HCT116 (cell line): Measurements from ENCODE around the gene EYA3. TPM values are rescaled to one million over a fixed set of nuclear protein-coding genes. Genes with fewer than 3 reads are reported as not detected.

Experiments
- ATAC-seq: fragments of 200-7000 bp; cut with Tn5 transposase; 2 replicates; pipeline ENCODE4 v1.9.1; 2020; ENCODE audit warnings: mild to moderate bottlenecking, moderate library complexity
- BruUV-seq: library from RNA; stranded (reverse); fragments of 400-500 nt; replicated peaks from 2 replicates; lab custom pipeline; 2021; lab: Mats Ljungman, UMichigan
- CTCF ChIA-PET: fragments of 300-600 bp; sonication (Branson Sonifier 250); formaldehyde crosslinking; loops from one replicate; lab custom pipeline; 2021; ENCODE audit warnings: antibody characterized with exemption; lab: Charles Lee
- POLR2A ChIA-PET: fragments of 300-600, 350-600 bp; sonication (Branson Sonifier 250); formaldehyde crosslinking; loops from one replicate; lab custom pipeline; 2021; ENCODE audit warnings: antibody characterized with exemption; lab: Charles Lee
- RAD21 ChIA-PET, 2 experiments: fragments of 300-600 bp; sonication (Branson Sonifier 250); formaldehyde crosslinking; loops; one replicate each; lab custom pipeline; 2023; ENCODE audit warnings: low total read pairs in 2 of 2; ENCODE audit not compliant: uncharacterized antibody in 2 of 2, unreplicated experiment in 2 of 2, low non-redundant PET in 1 of 2; lab: Charles Lee
- DNase-seq: peaks from one replicate; pipeline ENCODE4 v3.0.0-alpha.2; 2010; ENCODE audit warnings: low read depth, low spot score
- H2AFZ ChIP-seq: fragments of 200-600 bp; shearing (Covaris generic), sonication (generic); 2 replicates; pipeline ENCODE4 v1.6.1; 2017; ENCODE audit warnings: low read depth, mixed run types, mixed read lengths, antibody characterized with exemption, low read length; ENCODE audit not compliant: poor library complexity, severe bottlenecking
- H3K27ac ChIP-seq: 2 replicates; pipeline ENCODE4 v1.5.1; 2012; ENCODE audit warnings: low read depth, low read length
- H3K27me3 ChIP-seq: fragments of 200-600 bp; sonication (generic); 2 replicates; pipeline ENCODE4 v1.6.1; 2016; ENCODE audit warnings: mixed run types, low read length, mixed read lengths; ENCODE audit not compliant: insufficient read depth
- H3K36me3 ChIP-seq, 2 experiments: fragments of 200-500 bp in 1 of 2; fragments of 200-600 bp in 1 of 2; sonication (Bioruptor generic) in 1 of 2; sonication (generic) in 1 of 2; 2 replicates each; pipeline versions ENCODE4 v1.5.1 to v1.6.1; 2014 to 2016; ENCODE audit warnings: low read length in 2 of 2, inconsistent platforms in 1 of 2, mixed read lengths in 1 of 2, mixed run types in 1 of 2; ENCODE audit not compliant: insufficient read depth in 2 of 2, control insufficient read depth in 1 of 2
- H3K4me1 ChIP-seq, 2 experiments: fragments of 200-600 bp in 1 of 2; sonication (generic) in 1 of 2; 2 replicates each; pipeline versions ENCODE4 v1.5.1 to v1.6.1; 2012 to 2017; ENCODE audit warnings: low read length in 2 of 2, inconsistent platforms in 1 of 2, mild to moderate bottlenecking in 1 of 2, mixed read lengths in 1 of 2, mixed run types in 1 of 2, moderate library complexity in 1 of 2; ENCODE audit not compliant: insufficient read depth in 2 of 2, control insufficient read depth in 1 of 2
- H3K4me2 ChIP-seq: fragments of 200-600 bp; sonication (generic); 2 replicates; pipeline ENCODE4 v1.6.1; 2017; ENCODE audit warnings: mixed run types, low read length, mixed read lengths
- H3K4me3 ChIP-seq, 2 experiments: fragments of 200-600 bp in 1 of 2; sonication (generic) in 1 of 2; replicated peaks in 1 of 2; 2 replicates each; pipeline ENCODE4 v1.5.1; 2011 to 2016; ENCODE audit warnings: low read length in 2 of 2, control low read depth in 1 of 2, low read depth in 1 of 2, mild to moderate bottlenecking in 1 of 2, mixed read lengths in 1 of 2, mixed run types in 1 of 2
- H3K79me2 ChIP-seq: fragments of 200-600 bp; sonication (generic); 2 replicates; pipeline ENCODE4 v1.6.1; 2017; ENCODE audit warnings: mild to moderate bottlenecking, mixed run types, low read length, moderate library complexity, mixed read lengths; ENCODE audit not compliant: insufficient read depth
- H3K9ac ChIP-seq: fragments of 200-600 bp; sonication (generic); 2 replicates; pipeline ENCODE4 v1.6.1; 2016; ENCODE audit warnings: low read length, mixed read lengths
- H3K9me2 ChIP-seq: fragments of 200-600 bp; sonication (generic), shearing (Covaris generic); 2 replicates; pipeline ENCODE4 v1.6.1; 2017; ENCODE audit warnings: mixed run types, mild to moderate bottlenecking, moderate library complexity; ENCODE audit not compliant: insufficient read depth
- H3K9me3 ChIP-seq, 2 experiments: fragments of 200-500 bp in 1 of 2; fragments of 200-600 bp in 1 of 2; sonication (Bioruptor generic) in 1 of 2; sonication (generic) in 1 of 2; 2 replicates each; pipeline ENCODE4 v1.6.1; 2014 to 2017; ENCODE audit warnings: low read length in 2 of 2, mixed read lengths in 2 of 2, inconsistent platforms in 1 of 2, low read depth in 1 of 2, mild to moderate bottlenecking in 1 of 2, mixed run types in 1 of 2, moderate library complexity in 1 of 2; ENCODE audit not compliant: control insufficient read depth in 1 of 2, insufficient read depth in 1 of 2
- H4K20me1 ChIP-seq: fragments of 200-600 bp; sonication (generic), shearing (Covaris generic); 2 replicates; pipeline ENCODE4 v1.6.1; 2017; ENCODE audit warnings: mixed run types, mild to moderate bottlenecking, moderate library complexity; ENCODE audit not compliant: insufficient read depth
- ATF3 ChIP-seq: IDR thresholded peaks from 2 replicates; pipeline ENCODE4 v1.6.1; 2012
- CBX3 ChIP-seq: IDR thresholded peaks from 2 replicates; pipeline ENCODE4 v1.6.1; 2012; ENCODE audit warnings: low read depth
- CEBPB ChIP-seq: IDR thresholded peaks from 2 replicates; pipeline ENCODE4 v1.6.1; 2012; ENCODE audit warnings: low read depth
- EGR1 ChIP-seq: IDR thresholded peaks from 2 replicates; pipeline ENCODE4 v1.6.1; 2012; ENCODE audit warnings: low read depth
- ELF1 ChIP-seq: IDR thresholded peaks from 2 replicates; pipeline ENCODE4 v1.6.1; 2012; ENCODE audit warnings: low read depth, borderline replicate concordance
- EZH2 ChIP-seq: fragments of 200-600 bp; sonication (generic); IDR thresholded peaks from 2 replicates; pipeline ENCODE4 v1.6.1; 2017; ENCODE audit warnings: antibody characterized with exemption, mixed run types
- FOSL1 ChIP-seq: IDR thresholded peaks from 2 replicates; pipeline ENCODE4 v1.6.1; 2012; ENCODE audit warnings: low read depth
- POLR2A ChIP-seq: IDR thresholded peaks from 2 replicates; pipeline ENCODE4 v1.7.0; 2011; ENCODE audit warnings: borderline replicate concordance; ENCODE audit not compliant: insufficient read depth, insufficient read length; ENCODE audit errors: extremely low read depth
- POLR2AphosphoS5 ChIP-seq: IDR thresholded peaks from 2 replicates; pipeline ENCODE4 v1.6.1; 2011; ENCODE audit warnings: mild to moderate bottlenecking, low read depth, low read length, moderate library complexity
- RAD21 ChIP-seq: IDR thresholded peaks from 2 replicates; pipeline ENCODE4 v1.6.1; 2012; ENCODE audit warnings: low read depth, mild to moderate bottlenecking
- SP1 ChIP-seq: IDR thresholded peaks from 2 replicates; pipeline ENCODE4 v1.6.1; 2012; ENCODE audit warnings: low read depth
- ZFX ChIP-seq: fragments of 450-650 bp; IDR thresholded peaks from 2 replicates; pipeline ENCODE4 v1.6.1; 2017
- ZNF274 ChIP-seq: fragments of 200-500 bp; sonication (Bioruptor generic); IDR thresholded peaks from 2 replicates; pipeline ENCODE4 v1.6.1; 2014; ENCODE audit warnings: mild to moderate bottlenecking, low read depth, low read length, inconsistent platforms
- intact Hi-C: fragments of 100-400 bp; cut with micrococcal nuclease; formaldehyde crosslinking; loops from 2 replicates; pipeline ENCODE4 v1.10.0; 2022
- total RNA-seq: library from RNA; stranded (reverse); gene quantifications from one replicate; pipeline ENCODE4 v1.2.1, GENCODE V29; 2021; ENCODE audit not compliant: unreplicated experiment
- TF ChIP-seq, protein P1 (sequence below): IDR thresholded peaks from 2 replicates; pipeline ENCODE4 v1.6.1; 2012; ENCODE audit warnings: low read depth
- TF ChIP-seq, protein P2 (sequence below): IDR thresholded peaks from 2 replicates; pipeline ENCODE4 v1.6.1; 2011; ENCODE audit warnings: mild to moderate bottlenecking, low read length, moderate library complexity; ENCODE audit not compliant: insufficient replicate concordance; ENCODE audit errors: extremely low read depth

The EYA3 gene
- total RNA-seq, 1 experiment from 2014 or later: 25.9 TPM

- Histone ChIP-seq H3K4me3 (no peak overlapping the region), H3K4me2 (no peak overlapping the region), H3K27me3 (no peaks in the 10 kb centered on the region), H3K36me3 (peaks cover 24 to 28% of the 10 kb centered on the region in 2 experiments; a peak in 3 of 4 replicates), H3K79me2 (no peaks in the 10 kb centered on the region), H3K9me2 (no peaks in the 10 kb centered on the region), H2AFZ (no peak overlapping the region), H3K9me3 (no peaks in the 10 kb centered on the region), H4K20me1 (no peaks in the 10 kb centered on the region), H3K4me1 (no peaks in the 10 kb centered on the region), H3K9ac (no peak overlapping the region), H3K27ac (no peak overlapping the region)
- no TSS peak for BruUV-seq
- TF ChIP-seq POLR2A: no peak
- TF ChIP-seq FOSL1: no peak
- TF ChIP-seq ZNF274: no peak
- no peak for TF ChIP-seq CEBPB
- TF ChIP-seq CBX3: no peak
- TF ChIP-seq SP1: no peak
- TF ChIP-seq ZFX: no peak
- no peak for TF ChIP-seq ATF3
- no peak for TF ChIP-seq EGR1
- ChIA-PET RAD21 (no interaction called here), CTCF (no interaction called here), POLR2A (no interaction called here)
- no peak for ATAC-seq
- intact Hi-C loops: no loop called here
- no peak for DNase-seq
These were observed 97.4 kb downstream of the EYA3 start for GRCh38 chr1:27990920-27991537.

DNA sequence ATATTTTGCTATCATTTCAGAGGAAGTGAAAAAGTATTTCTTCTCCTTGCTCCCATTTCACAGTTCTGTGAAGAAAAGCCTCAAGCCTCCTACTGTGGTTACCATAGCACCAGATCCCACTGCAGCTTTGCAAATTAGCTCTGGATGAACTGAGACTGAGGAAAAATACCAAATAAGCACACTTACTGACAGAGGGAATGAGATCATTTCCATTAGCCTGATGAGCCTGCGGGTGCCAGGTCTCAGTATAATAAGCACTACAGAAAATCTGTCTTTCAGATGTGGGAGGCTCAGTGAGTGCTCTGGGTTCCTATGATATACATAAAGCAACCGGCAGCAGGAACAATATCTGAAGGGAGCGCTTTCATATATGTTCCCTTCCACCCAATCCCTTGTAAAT lies 107.3 kb downstream of the EYA3 start:
- CTCF ChIA-PET: interaction anchor here (0.5 to 1.9 kb wide), 2 partner anchors 42 to 102 kb away, joined by 4 to 9 read pairs; no protein-coding TSS in a partner anchor
- intact Hi-C loops: no loop called here
- TF ChIP-seq EZH2 (no peak), ZFX (no peak), ATF3 (no peak), ELF1 (no peak), CBX3 (no peak), RAD21 (no peak), FOSL1 (no peak), POLR2AphosphoS5 (no peak), CEBPB (no peak)
- TF ChIP-seq, protein P1, sequence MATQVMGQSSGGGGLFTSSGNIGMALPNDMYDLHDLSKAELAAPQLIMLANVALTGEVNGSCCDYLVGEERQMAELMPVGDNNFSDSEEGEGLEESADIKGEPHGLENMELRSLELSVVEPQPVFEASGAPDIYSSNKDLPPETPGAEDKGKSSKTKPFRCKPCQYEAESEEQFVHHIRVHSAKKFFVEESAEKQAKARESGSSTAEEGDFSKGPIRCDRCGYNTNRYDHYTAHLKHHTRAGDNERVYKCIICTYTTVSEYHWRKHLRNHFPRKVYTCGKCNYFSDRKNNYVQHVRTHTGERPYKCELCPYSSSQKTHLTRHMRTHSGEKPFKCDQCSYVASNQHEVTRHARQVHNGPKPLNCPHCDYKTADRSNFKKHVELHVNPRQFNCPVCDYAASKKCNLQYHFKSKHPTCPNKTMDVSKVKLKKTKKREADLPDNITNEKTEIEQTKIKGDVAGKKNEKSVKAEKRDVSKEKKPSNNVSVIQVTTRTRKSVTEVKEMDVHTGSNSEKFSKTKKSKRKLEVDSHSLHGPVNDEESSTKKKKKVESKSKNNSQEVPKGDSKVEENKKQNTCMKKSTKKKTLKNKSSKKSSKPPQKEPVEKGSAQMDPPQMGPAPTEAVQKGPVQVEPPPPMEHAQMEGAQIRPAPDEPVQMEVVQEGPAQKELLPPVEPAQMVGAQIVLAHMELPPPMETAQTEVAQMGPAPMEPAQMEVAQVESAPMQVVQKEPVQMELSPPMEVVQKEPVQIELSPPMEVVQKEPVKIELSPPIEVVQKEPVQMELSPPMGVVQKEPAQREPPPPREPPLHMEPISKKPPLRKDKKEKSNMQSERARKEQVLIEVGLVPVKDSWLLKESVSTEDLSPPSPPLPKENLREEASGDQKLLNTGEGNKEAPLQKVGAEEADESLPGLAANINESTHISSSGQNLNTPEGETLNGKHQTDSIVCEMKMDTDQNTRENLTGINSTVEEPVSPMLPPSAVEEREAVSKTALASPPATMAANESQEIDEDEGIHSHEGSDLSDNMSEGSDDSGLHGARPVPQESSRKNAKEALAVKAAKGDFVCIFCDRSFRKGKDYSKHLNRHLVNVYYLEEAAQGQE: no peak
- TF ChIP-seq, protein P2, sequence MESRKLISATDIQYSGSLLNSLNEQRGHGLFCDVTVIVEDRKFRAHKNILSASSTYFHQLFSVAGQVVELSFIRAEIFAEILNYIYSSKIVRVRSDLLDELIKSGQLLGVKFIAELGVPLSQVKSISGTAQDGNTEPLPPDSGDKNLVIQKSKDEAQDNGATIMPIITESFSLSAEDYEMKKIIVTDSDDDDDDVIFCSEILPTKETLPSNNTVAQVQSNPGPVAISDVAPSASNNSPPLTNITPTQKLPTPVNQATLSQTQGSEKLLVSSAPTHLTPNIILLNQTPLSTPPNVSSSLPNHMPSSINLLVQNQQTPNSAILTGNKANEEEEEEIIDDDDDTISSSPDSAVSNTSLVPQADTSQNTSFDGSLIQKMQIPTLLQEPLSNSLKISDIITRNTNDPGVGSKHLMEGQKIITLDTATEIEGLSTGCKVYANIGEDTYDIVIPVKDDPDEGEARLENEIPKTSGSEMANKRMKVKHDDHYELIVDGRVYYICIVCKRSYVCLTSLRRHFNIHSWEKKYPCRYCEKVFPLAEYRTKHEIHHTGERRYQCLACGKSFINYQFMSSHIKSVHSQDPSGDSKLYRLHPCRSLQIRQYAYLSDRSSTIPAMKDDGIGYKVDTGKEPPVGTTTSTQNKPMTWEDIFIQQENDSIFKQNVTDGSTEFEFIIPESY: no peak

More for the DNA sequence above, 107.3 kb downstream of the EYA3 start:
- no peaks in the 10 kb centered on the region for H3K9me2 ChIP-seq
- H3K9ac ChIP-seq: no peak overlapping the region
- H3K4me3 ChIP-seq: no peak overlapping the region
- no peak overlapping the region for H2AFZ ChIP-seq
- H3K4me1 ChIP-seq: no peaks in the 10 kb centered on the region
- no peak overlapping the region for H3K27ac ChIP-seq
- H3K27me3 ChIP-seq: no peaks in the 10 kb centered on the region
- peaks cover 0 to 2% of the 10 kb centered on the region in 2 experiments; a peak in 1 of 4 replicates for H3K36me3 ChIP-seq
- ChIA-PET POLR2A (no interaction called here), RAD21 (interaction anchor here in 1 of 2 experiments (1.1 kb wide), 1 partner anchor 123 kb away, joined by 3 read pairs; no protein-coding TSS in a partner anchor)
- no peak for ATAC-seq
- no peak overlapping the region for H3K4me2 ChIP-seq
- H3K79me2 ChIP-seq: no peaks in the 10 kb centered on the region
- H3K9me3 ChIP-seq: no peaks in the 10 kb centered on the region
- BruUV-seq: no TSS peak
- no peaks in the 10 kb centered on the region; the same call in 1 of the 2 replicates for H4K20me1 ChIP-seq
- no peak for DNase-seq
